GM23338 (cell line): ENCODE measurements around the gene ST6GALNAC3. TPM values are rescaled to one million over a fixed set of nuclear protein-coding genes. Genes with fewer than 3 reads are reported as not detected.

Experiments used
- ATAC-seq: fragments of 200-7000 bp; cut with Tn5 transposase; 3 replicates; pipeline ENCODE4 v1.9.1; 2020
- DNase-seq: peaks from one replicate; pipeline ENCODE4 v3.0.0-alpha.2; 2015; ENCODE audit warnings: low spot score
- H2AFZ ChIP-seq: fragments of 200-600 bp; sonication (generic); 2 replicates; pipeline ENCODE4 v1.8.0; 2016; ENCODE audit warnings: antibody characterized with exemption, mild to moderate bottlenecking, moderate library complexity
- H3F3A ChIP-seq: fragments of 200-600 bp; sonication (generic); replicated peaks from 2 replicates; pipeline ENCODE4 v1.8.0; 2017; ENCODE audit warnings: antibody characterized with exemption, mixed run types, low read depth
- H3K27ac ChIP-seq: fragments of 200-600 bp; sonication (generic); 2 replicates; pipeline ENCODE4 v1.6.1; 2016; ENCODE audit warnings: low read depth
- H3K27me3 ChIP-seq: fragments of 200-600 bp; sonication (generic); 2 replicates; pipeline ENCODE4 v1.8.0; 2016; ENCODE audit warnings: mild to moderate bottlenecking, mixed run types, moderate library complexity; ENCODE audit not compliant: insufficient read depth
- H3K36me3 ChIP-seq: fragments of 200-600 bp; sonication (generic); 2 replicates; pipeline ENCODE4 v1.8.0; 2016; ENCODE audit warnings: mild to moderate bottlenecking; ENCODE audit not compliant: insufficient read depth
- H3K4me1 ChIP-seq: fragments of 200-600 bp; sonication (generic); 2 replicates; pipeline ENCODE4 v1.8.0; 2016; ENCODE audit warnings: mild to moderate bottlenecking, moderate library complexity; ENCODE audit not compliant: insufficient read depth
- H3K4me2 ChIP-seq: fragments of 200-600 bp; sonication (generic); 2 replicates; pipeline ENCODE4 v1.7.1; 2017; ENCODE audit warnings: mixed run types
- H3K4me3 ChIP-seq: fragments of 200-600 bp; sonication (generic); 2 replicates; pipeline ENCODE4 v1.6.1; 2016; ENCODE audit warnings: mixed run types
- H3K79me2 ChIP-seq: fragments of 200-600 bp; sonication (generic); replicated peaks from 2 replicates; pipeline ENCODE4 v1.8.0; 2017; ENCODE audit warnings: mild to moderate bottlenecking; ENCODE audit not compliant: insufficient read depth
- H3K9me2 ChIP-seq: fragments of 200-600 bp; sonication (generic); 2 replicates; pipeline ENCODE4 v1.8.0; 2017; ENCODE audit not compliant: insufficient read depth
- H4K20me1 ChIP-seq: fragments of 200-600 bp; sonication (generic); replicated peaks from 2 replicates; pipeline ENCODE4 v1.8.0; 2017; ENCODE audit warnings: mild to moderate bottlenecking; ENCODE audit not compliant: insufficient read depth
- H3K27ac Mint-ChIP-seq: 2 replicates; pipeline ENCODE4 v1.8.0; 2020; ENCODE audit warnings: inconsistent platforms, mild to moderate bottlenecking, moderate library complexity, mixed read lengths
- H3K27me3 Mint-ChIP-seq: 3 replicates; pipeline ENCODE4 v1.8.0; 2022; ENCODE audit warnings: low read depth, mild to moderate bottlenecking, moderate library complexity, mixed read lengths, inconsistent platforms; ENCODE audit not compliant: insufficient read depth, poor library complexity
- H3K36me3 Mint-ChIP-seq: 3 replicates; pipeline ENCODE4 v1.8.0; 2021; ENCODE audit warnings: low read depth, mild to moderate bottlenecking, inconsistent platforms, moderate library complexity, mixed read lengths
- H3K4me1 Mint-ChIP-seq: 3 replicates; pipeline ENCODE4 v1.8.0; 2020; ENCODE audit warnings: mild to moderate bottlenecking, inconsistent platforms, mixed read lengths
- H3K4me3 Mint-ChIP-seq: 3 replicates; pipeline ENCODE4 v1.8.0; 2021; ENCODE audit warnings: moderate library complexity, mild to moderate bottlenecking, inconsistent platforms, mixed read lengths
- H3K9me3 Mint-ChIP-seq: 3 replicates; pipeline ENCODE4 v1.8.0; 2020; ENCODE audit warnings: moderate library complexity, mild to moderate bottlenecking, inconsistent platforms, mixed read lengths
- CTCF ChIP-seq, 2 experiments: fragments of 200-600 bp in 1 of 2; sonication (generic) in 1 of 2; conservative IDR thresholded peaks; 2 replicates each; pipeline versions ENCODE4 v1.5.1 to v1.6.1; 2016 to 2017; ENCODE audit warnings: antibody characterized with exemption in 2 of 2, low read depth in 2 of 2, mild to moderate bottlenecking in 2 of 2, moderate library complexity in 1 of 2
- ETS1 ChIP-seq: IDR thresholded peaks from 2 replicates; pipeline ENCODE4 v1.6.1; 2016; ENCODE audit warnings: antibody characterized with exemption
- EZH2 ChIP-seq: fragments of 200-600 bp; sonication (generic); IDR thresholded peaks from one replicate; pipeline ENCODE4 v1.8.0; 2017; ENCODE audit warnings: antibody characterized with exemption, mild to moderate bottlenecking, low read depth; ENCODE audit not compliant: unreplicated experiment
- EZH2phosphoT487 ChIP-seq: fragments of 200-600 bp; sonication (generic); IDR thresholded peaks from one replicate; pipeline ENCODE4 v1.8.1; 2018; ENCODE audit warnings: antibody characterized with exemption; ENCODE audit not compliant: unreplicated experiment
- JUNB ChIP-seq: IDR thresholded peaks from one replicate; pipeline ENCODE4 v1.6.1; 2016; ENCODE audit warnings: antibody characterized with exemption; ENCODE audit not compliant: unreplicated experiment
- NANOG ChIP-seq: IDR thresholded peaks from 2 replicates; pipeline ENCODE4 v1.6.1; 2016; ENCODE audit warnings: antibody characterized with exemption, borderline replicate concordance
- POLR2AphosphoS5 ChIP-seq: IDR thresholded peaks from 2 replicates; pipeline ENCODE4 v1.6.1; 2016; ENCODE audit warnings: antibody characterized with exemption, low read depth
- STAT1 ChIP-seq: IDR thresholded peaks from one replicate; pipeline ENCODE4 v1.6.1; 2016; ENCODE audit warnings: antibody characterized with exemption; ENCODE audit not compliant: unreplicated experiment
- ZNF114 ChIP-seq: fragments of 250-450 bp; sonication (Bioruptor Pico); IDR thresholded peaks from 2 replicates; pipeline ENCODE4 v1.5.0; 2020; ENCODE audit warnings: mild to moderate bottlenecking, moderate library complexity
- ZNF331 ChIP-seq: fragments of 250-450 bp; sonication (Bioruptor Pico); IDR thresholded peaks from 2 replicates; pipeline ENCODE4 v1.5.0; 2020; ENCODE audit warnings: low read depth, mild to moderate bottlenecking, moderate library complexity
- ZNF462 ChIP-seq: fragments of 250-450 bp; sonication (Bioruptor Pico); IDR thresholded peaks from 2 replicates; pipeline ENCODE4 v1.5.0; 2020; ENCODE audit warnings: mild to moderate bottlenecking, moderate library complexity
- polyA plus RNA-seq: library from polyadenylated mRNA; unstranded; fragments of >200 nt; fragmentation: Nextera tagmentation; extraction: Ambion mirVana; gene quantifications from 2 replicates; pipeline ENCODE4 v1.2.1, GENCODE V29; 2016
- total RNA-seq: library from RNA; depleted of rRNA; stranded (reverse); fragments of >200 nt; shearing (Covaris generic); gene quantifications from 2 replicates; pipeline ENCODE4 v1.2.3, GENCODE V29; 2014

The ST6GALNAC3 gene
- total and polyA plus RNA-seq, 2 experiments from 2014 or later, result 4.7 to 11.6 TPM

- TF ChIP-seq POLR2AphosphoS5 (no peak), EZH2phosphoT487 (no peak), CTCF (conservative IDR thresholded peaks at IDR 0.05; ENCODE audit: low read depth in 2 of 2) (no peak), NANOG (no peak), EZH2 (no peak)
These were observed 193.1 kb downstream of the ST6GALNAC3 start (continued) for GRCh38 chr1:76267631-76268030.

- Histone ChIP-seq H3K79me2 (no peaks in the 10 kb centered on the region), H3K27ac (no peak overlapping the region), H4K20me1 (no peaks in the 10 kb centered on the region), H2AFZ (no peak overlapping the region), H3K9me2 (0 out of 2 replicates have a peak, but pooled peaks cover 3% of the 10 kb centered on the region), H3K36me3 (no peaks in the 10 kb centered on the region), H3K4me1 (peaks cover 8% of the 10 kb centered on the region; the same call in 1 of the 2 replicates), H3K4me3 (no peak overlapping the region), H3F3A (no peaks in the 10 kb centered on the region), H3K4me2 (0 out of 2 replicates have a peak overlapping the region, but pooled peaks have one; percentile 16), H3K27me3 (no peaks in the 10 kb centered on the region)
- Mint-ChIP-seq H3K36me3 (no peaks in the 10 kb centered on the region; the same call in 2 of the 3 replicates), H3K27ac (no peak overlapping the region), H3K9me3 (no peaks in the 10 kb centered on the region), H3K4me3 (no peak overlapping the region), H3K4me1 (peaks cover 36% of the 10 kb centered on the region), H3K27me3 (peaks cover 2% of the 10 kb centered on the region)
- ATAC-seq, result peak; percentile 51
- no peak for DNase-seq
- TF ChIP-seq JUNB (no peak), EZH2phosphoT487 (no peak), STAT1 (no peak)
These were observed 193.8 kb downstream of the ST6GALNAC3 start for GRCh38 chr1:76268341-76268740.

- DNase-seq (no peak), ATAC-seq (peak; percentile 29; the same call in 1 of the 3 replicates)
- Histone ChIP-seq H4K20me1 (no peaks in the 10 kb centered on the region), H2AFZ (no peak overlapping the region), H3K4me1 (peaks cover 8% of the 10 kb centered on the region; the same call in 1 of the 2 replicates), H3K9me2 (0 out of 2 replicates have a peak, but pooled peaks cover 3% of the 10 kb centered on the region), H3K4me2 (no peak overlapping the region), H3K36me3 (no peaks in the 10 kb centered on the region), H3K27ac (no peak overlapping the region), H3F3A (no peaks in the 10 kb centered on the region), H3K79me2 (no peaks in the 10 kb centered on the region), H3K27me3 (no peaks in the 10 kb centered on the region), H3K4me3 (no peak overlapping the region)
- H3K27ac Mint-ChIP-seq, result no peak overlapping the region
- H3K4me3 Mint-ChIP-seq, result no peak overlapping the region
- H3K27me3 Mint-ChIP-seq, result peaks cover 2% of the 10 kb centered on the region
- no peaks in the 10 kb centered on the region; the same call in 2 of the 3 replicates for H3K36me3 Mint-ChIP-seq
- H3K4me1 Mint-ChIP-seq, result peaks cover 30% of the 10 kb centered on the region
- H3K9me3 Mint-ChIP-seq, result no peaks in the 10 kb centered on the region
- TF ChIP-seq ZNF114 (CRISPR knock-in tag) (no peak), STAT1 (no peak), ZNF462 (CRISPR knock-in tag) (no peak), POLR2AphosphoS5 (no peak), NANOG (no peak), ZNF331 (CRISPR knock-in tag) (no peak), EZH2phosphoT487 (no peak), EZH2 (no peak), ETS1 (no peak)
These were observed 194.6 kb downstream of the ST6GALNAC3 start for GRCh38 chr1:76269155-76269554.
